ENCODE results near the gene FAM25C.
"Not testable (repeated sequence)": the region's sequence is repeated elsewhere in the genome, so short reads cannot be mapped to it uniquely, and the experiment has no call there.

Gene FAM25C

DNA sequence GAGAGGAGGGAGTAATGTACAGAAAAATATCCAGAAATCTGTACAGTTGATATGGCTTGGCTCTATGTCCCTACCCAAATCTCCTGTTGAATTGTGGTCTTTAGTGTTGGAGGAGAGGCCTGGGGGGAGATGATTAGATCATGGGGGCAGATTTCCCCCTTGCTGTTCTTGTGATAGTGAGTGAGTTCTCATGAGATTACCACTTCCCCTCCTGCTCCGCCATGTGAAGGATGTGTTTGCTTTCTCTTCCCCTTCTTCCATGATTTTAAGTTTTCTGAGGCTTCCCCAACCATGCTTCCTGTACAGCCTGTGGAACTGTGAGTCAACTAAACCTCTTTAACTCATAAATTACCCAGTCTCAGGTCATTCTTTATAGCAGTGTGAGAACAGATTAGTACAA is 52.2 kb downstream of the FAM25C start:
- not testable (repeated sequence) for FAIRE-seq

Data from A204.1 (cell line).